ENCODE data around the gene CNN2.

CNN2 gene

DNA sequence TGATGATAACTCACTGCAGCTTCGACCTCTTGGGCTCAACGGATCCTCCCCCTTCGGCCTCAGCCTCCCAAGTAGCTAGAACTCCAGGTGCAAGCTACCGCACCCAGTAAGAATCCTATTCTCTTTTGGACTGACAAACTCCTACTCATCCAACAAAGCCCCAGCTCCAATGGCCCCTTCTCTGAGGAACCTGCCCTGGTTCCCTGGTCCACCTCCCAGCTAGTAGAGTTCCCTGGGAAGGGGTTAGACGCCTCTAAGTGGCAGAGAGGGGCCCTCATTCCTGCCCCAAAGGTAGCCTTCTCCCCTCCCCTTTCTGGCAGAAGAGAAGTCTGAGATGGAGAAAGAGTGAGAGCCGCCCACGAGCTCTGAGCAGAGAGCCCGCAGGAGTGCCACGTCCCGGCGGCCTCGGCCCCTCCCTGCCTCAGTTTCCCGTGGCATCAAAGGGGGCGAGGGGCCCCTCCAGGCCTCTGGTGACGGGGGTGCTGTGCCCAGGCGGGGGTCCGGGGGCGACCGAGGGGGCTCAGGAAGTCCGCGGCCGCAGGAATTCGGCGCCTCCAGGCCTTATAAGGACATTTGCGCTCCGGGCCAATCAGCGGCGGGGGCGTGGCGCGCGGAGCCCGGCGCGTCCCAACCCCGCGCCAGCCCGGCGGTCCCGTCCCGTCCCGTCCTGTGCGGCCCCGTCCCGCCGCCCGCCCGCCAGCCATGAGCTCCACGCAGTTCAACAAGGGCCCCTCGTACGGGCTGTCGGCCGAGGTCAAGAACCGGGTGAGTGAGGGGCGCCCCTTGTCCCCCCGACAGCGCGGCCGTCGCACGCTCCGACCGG, at the start of gene CNN2:
Gene CNN2 (plus strand): TSS at position 649 of the 823 bp plus-strand sequence. CDS start 54 bp downstream, at position 703.
- peak; percentile 52 to 82 for DNase-seq

DNA sequence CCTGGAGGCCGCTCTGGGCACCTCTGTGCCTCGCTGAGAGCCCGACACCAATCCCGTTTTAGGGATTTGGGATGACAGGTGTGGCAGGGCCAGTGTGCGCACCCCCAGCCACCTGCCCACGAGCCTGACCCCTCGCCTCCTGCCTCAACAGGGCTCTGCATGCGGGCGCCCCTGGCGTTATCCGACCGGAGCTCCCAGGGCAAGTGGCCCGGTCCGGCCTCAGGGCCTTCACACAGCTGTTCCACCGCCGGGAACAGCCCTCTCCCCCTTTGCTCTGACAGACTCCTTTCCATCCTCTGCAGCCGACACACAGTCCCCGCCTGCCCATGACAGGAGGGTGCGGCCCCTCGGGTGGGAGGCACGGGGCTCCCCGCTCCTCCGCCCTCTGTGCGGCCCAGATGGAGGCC, 49.3 kb upstream of the CNN2 start:
- DNase-seq, result no peak

DNA sequence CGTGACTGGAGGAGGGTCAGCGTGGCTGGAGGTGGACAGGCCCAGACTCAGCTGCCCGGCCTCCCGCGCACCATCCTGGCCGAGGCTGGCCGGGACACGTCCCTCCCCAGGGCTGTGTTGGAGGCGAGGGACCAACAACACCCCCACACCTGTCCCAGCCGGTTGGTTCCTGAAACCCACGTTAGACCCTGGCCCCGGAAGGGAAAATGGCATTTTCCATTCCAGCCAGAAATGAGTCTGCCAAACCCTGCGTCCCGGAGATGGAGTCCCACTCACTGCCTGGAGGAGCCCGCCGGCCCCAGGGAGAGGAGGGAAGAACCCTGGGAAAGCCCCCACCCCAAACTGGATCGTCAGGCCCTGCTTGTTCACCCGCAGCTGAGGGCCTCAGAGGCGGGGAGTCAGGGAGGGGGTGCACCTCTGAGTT, 47.1 kb upstream of the CNN2 start:
- no peak for DNase-seq

DNA sequence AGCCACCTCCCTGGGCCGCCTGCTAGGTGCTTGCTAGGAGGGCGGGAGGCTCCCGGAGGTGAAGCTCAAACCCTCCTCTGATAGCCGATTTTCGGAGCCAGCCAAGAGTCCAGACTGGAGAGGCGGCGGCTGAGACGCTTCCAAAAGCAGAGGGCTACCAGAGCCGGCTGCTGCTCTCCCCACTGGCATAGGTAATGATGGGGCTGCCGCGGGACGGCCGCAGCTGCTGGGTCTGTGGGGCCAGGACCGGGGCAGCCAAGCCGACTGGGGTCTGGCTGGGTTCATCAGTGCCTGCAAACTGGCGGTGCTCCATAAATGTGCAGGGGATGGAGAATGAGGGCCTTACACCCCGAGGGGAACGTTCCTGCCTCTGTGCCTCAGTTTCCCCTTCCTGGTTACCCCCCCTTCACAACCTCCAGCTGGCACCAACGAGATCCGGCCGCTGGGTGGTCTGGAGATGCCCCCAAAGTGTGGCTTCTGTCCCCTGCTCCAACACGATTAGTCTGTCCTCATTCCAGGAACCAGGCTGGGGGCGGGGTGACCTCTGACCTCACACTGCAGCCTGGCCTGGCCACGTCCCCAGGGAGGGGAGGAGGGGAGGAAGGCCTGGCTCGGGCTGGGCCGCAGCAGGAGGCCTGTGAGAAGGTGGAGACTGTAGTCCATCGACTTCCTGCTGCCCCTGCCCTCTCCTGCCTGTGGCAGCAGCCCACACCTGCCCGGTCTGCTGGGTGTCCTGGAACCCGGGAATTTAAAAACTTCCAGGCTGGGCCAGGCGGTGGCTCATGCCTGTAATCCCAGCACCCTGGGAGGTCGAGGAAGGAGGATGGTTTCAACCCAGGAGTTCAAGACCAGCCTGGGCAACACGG, 46.0 kb upstream of the CNN2 start:
- DNase-seq, result peak in 1 of 2 experiments; percentile 27

DNA sequence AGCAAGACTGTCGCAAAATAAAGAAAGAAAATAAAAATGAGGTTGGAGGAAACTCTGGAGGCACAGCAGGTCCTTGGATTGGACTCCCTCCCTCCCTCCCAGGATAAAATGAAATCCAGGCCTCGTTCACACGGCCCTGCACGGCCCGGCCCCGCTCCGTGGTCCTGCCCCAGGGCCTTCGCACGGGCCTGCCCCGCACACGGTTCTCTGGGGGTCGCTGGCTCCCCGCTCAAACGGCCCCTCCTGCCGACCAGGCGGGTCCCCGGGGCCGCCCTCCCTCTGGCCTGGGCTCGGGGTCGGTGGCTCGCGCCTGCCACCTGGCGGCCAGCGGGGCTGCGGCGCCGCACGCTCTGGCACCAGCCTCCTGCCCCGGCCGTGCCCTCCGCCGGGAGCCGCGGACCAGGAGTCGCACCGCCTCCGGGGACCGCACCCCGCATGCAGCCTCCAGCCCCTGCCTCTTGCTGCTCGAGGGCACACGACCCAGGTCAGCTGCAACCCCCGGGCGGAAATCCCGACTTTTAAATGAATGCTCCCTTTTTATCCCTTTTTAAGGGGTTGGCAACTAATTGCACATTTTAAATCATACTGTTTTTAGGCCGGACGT, 43.7 kb upstream of the CNN2 start:
- DNase-seq, result peak; percentile 42 to 83

DNA sequence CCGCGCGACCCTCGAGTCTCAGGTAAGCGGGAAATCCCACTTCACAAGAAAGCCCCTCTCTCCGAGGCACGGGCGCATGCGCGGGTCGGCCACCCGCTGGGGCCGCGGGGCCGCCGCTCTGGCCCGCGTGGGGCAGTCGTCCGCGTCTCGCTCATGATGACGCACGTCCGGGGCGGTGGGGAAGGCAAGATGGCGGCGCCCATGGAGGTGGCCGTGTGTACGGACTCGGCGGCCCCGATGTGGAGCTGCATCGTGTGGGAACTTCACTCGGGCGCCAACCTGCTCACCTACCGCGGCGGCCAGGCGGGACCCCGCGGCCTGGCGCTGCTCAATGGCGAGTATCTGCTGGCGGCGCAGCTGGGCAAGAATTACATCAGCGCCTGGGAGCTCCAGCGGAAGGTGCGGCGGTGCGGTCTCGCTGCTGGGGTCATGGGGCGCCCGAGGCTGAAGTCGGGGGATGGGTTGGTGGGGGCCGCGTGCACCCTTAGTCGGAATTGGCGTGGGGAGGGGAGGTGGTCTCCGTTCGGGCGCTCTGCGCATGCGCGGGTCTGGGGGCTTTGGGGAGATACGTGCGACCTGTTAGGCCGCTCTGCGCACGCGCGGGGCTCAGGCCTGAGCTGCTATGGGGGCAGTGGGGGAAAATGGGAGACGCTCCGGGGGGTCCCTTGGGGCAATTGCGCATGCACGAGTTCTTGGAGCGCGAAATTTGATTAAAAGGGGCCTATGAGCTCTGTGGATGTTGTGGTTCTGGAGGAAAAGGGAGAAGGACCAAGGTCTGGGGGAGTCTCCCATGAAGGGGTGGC, 42.0 kb upstream of the CNN2 start, which contains the start of gene WDR18:
Gene WDR18 (plus strand): TSS at position 181 of the 803 bp plus-strand sequence. CDS start 9 bp downstream, at position 190.
- peak; percentile 95 to 96 for DNase-seq

DNA sequence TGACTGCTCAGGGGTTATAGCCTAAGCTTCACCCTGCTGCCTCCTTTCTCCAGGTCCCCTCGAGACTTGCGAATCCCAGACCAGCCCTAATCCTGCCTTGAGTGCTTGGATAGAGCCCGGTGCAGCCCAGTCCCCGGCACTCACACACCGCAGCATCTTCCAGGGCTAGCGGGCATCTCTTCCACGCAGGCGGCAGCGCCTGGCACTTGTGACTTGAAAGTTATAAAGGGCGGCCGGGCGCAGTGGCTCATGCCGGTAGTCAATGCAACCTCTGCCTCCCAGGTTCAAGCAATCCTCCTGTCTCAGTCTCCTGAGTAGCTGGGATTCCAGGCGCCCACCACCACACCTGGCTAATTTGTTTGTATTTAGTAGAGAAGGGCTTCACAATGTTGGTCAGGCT, 40.3 kb upstream of the CNN2 start:
- no peak for DNase-seq

DNA sequence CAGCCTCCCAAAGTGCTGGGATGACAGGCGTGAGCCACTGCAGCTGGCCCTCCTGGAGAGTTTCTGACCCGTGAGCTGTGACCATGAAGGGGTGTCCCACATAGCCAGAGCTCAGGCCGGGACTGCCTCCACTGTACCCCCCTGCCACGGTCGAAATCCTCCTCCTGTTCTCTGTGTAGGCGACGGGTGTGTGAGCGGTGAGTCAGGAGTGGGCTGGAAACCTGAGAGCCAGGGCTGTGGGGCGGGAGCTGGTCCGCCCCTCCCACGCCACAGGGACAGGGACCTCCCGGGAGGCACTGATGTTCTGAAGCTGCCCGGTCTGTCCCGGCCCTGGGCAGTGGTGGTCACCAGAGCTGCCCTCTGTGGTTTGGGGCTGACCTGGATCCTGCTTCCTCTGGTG, 38.3 kb upstream of the CNN2 start:
- DNase-seq, result no peak

DNA sequence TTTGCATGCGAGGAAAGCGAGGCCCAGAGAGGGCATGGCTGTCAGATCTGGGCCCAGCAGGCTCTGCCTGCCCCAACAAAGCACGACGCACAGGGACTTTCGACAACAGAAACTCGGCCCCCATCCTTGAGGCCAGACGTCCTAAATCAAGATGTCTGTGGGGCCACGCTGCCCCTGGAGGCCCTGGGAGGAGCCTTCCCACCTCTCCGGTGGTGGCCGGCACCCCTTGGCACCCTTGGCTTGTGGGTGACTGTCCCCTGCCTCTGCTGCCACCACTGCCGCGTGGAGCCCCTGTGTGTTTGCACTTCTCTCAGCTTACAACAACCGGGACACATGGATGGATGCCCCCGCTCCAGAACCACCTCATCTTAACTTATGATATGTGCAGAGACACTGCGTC, 37.9 kb upstream of the CNN2 start:
- no peak for DNase-seq

DNA sequence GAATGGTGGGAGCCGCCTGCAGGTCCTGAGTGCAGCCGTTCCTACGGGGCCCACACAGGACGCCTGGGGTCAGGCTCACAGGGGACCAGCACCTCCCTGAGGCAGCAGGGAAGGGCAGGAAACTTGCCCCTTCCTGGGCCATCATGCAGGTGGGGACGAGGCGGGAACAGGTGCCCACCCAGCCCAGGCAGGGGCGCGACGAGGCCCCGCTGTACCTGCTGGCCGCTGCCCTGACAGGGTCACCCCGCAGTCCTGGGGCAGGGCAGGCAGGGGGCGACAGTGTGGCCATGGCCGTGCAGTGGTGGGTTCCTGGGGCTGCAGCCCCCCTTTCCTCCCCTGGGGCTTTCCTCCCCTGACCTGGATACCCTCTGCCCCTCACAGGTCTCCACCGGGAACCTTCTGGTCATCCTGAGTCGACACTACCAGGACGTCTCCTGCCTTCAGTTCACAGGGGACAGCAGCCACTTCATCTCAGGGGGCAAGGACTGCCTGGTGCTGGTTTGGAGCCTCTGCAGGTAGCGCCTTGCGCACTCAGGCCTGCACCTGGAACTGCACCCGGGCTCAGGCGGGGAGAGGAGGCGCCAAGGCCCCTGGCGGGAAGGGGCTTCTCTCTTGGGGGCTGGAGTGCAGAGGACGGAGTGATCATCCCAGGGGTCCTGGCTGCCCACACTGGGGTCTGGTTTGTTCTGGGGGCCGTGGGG, 36.9 kb upstream of the CNN2 start:
- no peak for DNase-seq

DNA sequence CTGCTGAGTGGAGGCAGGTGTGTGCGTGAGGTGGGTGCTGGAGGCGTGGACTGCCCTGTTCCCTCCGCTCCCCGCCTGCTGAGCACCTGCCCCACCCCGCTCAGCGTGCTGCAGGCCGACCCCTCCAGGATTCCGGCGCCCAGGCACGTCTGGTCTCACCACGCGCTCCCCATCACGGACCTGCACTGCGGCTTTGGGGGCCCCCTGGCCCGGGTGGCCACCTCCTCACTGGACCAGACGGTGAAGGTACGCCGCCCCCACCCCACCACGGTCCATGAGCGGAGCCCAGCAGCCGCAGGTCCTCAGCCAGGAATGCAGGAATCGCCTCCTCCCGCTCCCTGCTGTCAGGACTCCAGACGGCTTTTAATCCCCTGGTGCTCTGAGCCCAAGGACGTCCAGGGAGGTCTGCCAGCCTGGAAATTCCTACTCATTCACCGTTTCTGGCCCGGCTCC, 36.3 kb upstream of the CNN2 start:
- DNase-seq, result no peak

DNA sequence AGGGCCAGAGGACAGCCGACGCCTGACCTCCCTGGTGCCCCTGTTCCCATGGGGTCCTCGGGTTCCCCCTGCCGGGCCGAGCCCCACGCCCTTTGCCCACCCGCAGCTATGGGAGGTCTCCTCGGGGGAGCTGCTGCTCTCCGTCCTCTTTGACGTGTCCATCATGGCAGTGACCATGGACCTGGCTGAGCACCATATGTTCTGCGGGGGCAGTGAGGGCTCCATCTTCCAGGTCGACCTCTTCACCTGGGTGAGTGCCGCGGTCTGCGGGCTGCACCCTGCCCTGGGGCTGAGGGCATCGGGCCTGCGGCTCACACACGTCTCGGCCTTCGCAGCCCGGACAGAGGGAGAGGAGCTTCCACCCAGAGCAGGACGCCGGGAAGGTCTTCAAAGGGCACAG, 35.7 kb upstream of the CNN2 start:
- no peak for DNase-seq

DNA sequence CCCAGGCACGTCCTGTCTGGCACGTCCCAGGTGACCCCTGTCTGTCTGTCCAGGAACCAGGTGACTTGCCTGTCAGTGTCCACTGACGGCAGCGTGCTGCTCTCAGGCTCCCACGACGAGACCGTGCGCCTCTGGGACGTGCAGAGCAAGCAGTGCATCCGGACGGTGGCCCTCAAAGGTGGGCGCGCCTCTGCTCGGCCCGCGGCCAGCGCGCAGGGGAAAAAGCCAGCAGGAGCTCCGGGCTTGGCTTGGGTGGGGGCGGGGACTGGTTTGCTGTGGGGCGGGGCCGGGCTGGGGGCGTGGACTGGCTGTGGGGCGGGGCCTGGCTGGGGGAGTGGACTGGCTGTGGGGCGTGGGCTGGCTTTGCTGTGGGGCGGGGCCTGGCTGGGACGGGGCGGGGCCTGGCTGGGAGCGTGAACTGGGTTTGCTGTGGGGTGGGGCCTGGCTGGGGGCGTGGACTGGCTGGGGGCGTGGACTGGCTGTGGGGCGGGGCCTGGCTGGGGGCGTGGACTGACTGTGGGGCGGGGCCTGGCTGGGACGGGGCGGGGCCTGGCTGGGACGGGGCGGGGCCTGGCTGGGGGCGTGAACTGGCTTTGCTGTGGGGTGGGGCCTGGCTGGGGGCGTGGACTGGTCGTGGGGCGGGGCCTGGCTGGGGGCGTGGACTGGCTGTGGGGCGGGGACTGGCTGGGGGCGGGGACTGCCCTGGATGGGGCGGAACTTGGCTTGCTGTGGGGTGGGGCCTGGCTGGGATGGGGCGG, 35.1 kb upstream of the CNN2 start:
- peak in 1 of 2 experiments; percentile 31 for DNase-seq

DNA sequence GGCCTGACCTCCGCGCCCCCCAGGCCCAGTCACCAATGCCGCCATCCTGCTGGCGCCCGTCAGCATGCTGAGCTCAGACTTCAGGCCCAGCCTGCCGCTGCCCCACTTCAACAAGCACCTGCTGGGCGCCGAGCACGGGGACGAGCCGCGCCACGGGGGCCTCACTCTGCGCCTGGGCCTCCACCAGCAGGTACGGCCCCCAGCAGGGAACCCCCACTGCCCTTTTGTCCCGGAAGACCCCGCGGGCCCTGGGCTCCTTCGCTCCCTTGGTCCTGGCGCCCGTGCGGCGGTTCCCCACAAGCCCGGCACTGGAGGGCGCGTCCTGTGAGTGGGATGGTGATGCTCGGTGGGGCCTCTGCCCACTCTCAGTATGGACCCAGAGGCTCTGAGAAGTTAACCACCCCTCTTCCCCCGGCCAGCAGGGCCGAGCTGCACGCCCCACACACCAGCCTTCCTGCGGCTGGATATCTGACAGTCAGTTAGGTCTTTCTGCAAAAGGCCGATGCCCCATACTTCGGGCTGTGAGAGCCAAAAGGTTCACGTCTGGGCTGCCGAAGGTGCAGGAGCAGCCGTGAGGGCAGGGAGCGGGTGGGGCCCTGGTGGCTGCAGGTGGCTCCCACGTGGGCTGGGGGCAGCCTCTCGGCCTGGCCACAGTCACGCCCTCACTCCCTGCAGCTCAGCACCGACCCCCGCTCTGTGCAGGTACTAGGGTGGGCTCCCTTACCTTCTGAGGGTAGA, 34.3 kb upstream of the CNN2 start:
- no peak for DNase-seq

DNA sequence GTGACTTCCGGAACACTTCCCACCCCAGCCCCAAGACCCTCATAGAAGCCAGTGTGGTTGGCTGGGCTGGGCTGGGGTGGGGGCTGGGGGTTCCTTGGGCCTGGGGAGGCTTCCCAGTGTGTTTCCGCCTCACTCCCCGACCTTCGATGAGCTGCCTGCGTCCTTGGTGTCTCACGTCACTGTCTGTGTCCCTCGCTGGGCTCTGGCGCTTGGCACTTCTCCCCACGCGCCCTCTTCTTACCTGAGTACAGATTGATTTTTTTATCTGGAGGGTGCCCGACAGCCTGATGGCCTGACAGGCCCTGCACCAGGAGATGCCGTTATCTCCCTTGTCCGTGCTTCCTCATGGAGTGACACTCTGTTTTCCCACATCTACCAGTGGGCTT, 33.7 kb upstream of the CNN2 start:
- no peak for DNase-seq

DNA sequence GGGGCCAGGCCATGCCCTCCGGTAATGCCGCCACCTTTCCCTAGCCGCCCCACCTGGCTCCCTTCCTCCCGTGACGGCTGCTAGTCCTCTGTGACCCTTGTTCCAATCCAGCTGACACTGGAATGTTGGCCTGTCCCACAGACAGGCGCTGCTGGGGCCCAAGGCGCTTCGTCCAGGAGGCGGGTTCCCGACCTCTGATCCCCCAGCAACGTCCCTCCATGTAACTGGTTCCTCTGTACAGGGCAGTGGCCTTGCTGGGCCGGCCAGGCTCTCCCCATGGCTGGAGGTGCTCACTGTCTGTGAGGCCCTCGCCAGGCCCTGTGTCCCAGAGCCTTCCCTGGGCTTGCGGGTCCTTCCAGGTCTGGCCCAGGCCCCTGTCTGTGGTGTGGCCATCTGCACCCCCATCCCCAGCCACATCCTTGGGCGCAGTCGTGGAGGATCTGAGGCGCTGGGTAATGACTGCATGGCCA, 33.0 kb upstream of the CNN2 start:
- DNase-seq, result no peak

DNA sequence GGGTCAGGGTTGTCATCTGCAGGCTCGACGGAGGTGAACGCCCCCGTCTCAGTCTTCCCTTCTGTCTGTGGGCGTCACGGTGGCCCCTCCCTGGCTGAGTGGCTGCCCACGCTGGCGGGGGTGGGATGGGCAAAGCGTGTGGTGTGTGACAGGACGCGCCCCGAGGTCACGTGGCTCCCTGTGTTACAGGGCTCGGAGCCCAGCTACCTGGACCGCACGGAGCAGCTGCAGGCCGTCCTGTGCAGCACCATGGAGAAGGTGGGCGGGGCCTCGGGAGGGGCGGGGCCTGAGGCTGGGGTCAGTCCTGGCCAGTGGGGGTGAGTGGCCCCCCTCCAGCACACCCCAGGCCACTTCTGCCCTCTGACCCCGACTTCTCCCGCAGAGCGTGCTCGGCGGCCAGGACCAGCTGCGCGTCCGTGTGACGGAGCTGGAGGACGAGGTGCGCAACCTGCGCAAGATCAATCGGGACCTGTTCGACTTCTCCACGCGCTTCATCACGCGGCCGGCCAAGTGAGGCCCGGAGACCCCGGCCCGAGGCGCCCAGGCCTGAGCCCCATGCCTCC, 32.5 kb upstream of the CNN2 start:
- no peak for DNase-seq

DNA sequence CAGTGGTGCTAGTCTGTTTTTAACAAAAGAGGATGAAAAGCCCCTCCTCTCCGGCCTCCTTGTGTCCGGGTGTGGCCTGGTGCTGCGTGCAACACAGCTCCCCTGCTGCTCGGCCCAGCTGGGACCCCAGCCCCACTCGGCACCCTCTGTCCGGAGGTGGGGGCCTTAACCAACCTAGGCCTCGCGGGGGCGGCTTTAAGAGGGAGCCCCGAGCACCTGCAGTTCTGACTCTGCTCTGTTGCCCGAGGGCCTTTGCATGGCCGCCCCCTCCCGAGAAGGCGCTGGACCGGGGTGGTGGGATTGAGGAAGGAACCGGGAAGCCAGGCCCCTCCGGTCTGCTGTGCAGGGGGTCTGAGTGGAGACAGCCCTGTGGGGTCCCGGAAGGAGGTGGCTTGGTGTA, 31.9 kb upstream of the CNN2 start:
- no peak for DNase-seq

DNA sequence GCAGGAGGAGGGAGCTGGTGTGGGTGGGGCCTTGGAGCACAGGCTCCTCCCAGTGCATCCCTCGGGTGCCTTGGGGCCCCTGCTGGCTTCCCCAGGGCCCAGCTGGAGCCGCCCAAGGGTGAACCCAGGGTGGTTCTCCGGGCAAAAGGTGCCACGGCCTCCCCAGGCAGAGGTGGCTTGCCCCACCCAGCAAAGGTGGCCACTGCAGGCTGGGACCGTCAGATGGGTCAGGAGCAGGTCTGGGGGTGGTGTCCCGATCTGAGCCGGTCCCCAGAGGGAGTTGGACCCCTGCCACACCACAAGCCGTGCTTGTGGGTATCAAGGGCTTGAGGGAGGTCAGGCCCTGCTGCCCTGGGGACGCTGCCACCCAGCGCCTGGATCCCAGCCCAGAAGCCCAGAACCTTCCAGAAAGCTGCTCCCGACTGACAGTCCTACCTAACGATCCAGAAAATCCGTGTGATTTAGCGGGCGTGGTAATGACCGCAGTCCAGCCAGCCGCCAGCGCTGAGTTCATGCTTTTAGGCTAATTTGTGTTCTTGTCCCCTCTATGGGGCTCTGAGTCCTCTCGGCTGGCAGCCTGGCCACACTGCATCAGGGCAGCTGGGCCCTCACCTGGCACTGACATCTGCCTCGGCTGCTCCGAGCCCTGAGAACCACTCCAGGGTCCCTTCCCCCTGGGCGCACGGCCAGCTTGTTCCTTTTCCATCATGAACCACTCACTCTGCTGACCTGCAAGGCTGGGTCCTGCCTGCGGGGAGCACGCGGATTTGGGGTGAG, 31.2 kb upstream of the CNN2 start:
- peak in 1 of 2 experiments; percentile 23 for DNase-seq

Measured in NCI-H446 (cell line).